HG02852 (cell line): Measurements from ENCODE around the gene AIFM1.
A peak's percentile ranks its signal among the peaks of the same experiment; 100 is the strongest.

Experiments
- ATAC-seq: cut with Tn5 transposase; IDR thresholded peaks from one replicate; pipeline ENCODE4 v1.9.1; 2021; ENCODE audit warnings: mild to moderate bottlenecking, moderate library complexity; ENCODE audit not compliant: unreplicated experiment

Gene AIFM1

DNA sequence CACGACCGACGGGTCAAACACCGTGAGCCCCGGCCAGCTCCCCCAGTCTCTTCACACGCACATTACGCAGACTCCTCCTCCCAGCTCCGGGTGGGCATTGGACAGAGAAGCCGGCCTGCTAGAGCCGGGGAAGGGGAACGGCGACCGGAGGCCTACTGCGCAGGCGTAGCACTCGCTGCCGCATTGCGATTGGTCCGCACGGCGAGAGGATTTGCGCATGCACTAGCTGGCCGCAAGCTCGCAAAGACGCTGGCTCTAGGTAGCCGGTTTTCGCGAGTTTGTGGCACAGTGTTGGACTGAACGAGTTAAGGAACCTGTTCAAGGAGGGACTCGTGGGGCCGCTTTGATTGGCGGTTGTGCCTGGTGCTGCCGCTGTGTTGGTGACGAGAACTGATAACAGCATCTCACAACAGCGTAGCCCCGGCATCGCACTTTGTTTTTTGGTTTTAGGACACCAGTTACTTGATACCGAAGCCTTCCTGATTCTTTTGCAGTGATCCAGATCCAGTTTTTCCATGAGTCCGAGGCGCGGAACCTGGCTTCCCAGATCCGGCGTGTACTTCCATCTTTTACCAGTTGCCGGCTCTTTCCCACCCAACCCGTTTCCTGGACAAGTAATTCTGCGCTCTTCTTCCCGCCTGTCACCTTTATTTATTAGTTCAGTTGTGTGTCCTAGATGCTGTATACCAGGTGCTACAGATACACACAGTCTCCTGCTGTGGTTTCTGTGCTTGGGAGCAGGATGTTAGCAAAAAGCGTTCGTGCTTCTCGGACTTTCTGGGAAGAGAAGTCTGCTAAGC, at the start of gene AIFM1:
Gene AIFM1 (minus strand): TSS at position 139 of the 800 bp plus-strand sequence. CDS start 185 bp downstream, outside the sequence.
- ATAC-seq, result peak; percentile 86

DNA sequence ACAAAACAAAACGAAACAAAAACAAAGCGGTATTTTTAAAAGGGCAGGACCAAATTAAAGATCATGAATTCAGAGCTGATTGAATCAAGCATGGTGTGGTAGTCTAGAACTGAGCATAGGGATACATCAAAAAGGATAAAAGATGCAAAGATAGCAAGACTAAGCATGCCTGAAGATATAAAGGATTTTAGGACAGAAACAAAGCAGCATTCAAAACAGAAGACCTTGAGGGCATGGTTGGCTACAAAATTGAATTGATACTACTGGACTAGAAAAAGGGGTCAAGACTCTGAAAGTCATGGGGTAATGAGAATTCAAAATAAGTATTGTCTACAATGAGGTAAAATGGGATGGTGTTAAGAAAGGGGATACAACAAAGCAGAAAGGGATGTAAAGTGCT, 47.7 kb upstream of the AIFM1 start:
- ATAC-seq, result no peak

DNA sequence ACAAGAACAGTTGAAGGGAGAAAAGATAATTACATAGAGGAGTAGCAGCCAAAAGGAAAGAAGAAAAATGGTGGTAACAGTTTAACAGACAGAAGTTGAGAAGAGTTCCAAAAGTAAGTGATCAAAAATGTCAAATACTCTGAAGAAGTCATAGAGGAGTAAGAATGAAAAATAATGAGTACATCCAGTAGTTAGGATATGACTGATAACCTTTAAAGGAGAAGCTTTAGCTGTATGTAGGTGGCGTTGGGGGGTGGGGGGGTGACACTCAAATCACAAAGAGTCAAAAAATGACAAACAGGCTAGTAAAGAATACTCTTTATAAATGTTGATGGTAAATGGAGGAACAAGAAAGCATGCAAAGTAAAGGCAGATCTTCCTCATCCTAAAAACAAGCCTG, 46.7 kb upstream of the AIFM1 start:
- ATAC-seq, result no peak

DNA sequence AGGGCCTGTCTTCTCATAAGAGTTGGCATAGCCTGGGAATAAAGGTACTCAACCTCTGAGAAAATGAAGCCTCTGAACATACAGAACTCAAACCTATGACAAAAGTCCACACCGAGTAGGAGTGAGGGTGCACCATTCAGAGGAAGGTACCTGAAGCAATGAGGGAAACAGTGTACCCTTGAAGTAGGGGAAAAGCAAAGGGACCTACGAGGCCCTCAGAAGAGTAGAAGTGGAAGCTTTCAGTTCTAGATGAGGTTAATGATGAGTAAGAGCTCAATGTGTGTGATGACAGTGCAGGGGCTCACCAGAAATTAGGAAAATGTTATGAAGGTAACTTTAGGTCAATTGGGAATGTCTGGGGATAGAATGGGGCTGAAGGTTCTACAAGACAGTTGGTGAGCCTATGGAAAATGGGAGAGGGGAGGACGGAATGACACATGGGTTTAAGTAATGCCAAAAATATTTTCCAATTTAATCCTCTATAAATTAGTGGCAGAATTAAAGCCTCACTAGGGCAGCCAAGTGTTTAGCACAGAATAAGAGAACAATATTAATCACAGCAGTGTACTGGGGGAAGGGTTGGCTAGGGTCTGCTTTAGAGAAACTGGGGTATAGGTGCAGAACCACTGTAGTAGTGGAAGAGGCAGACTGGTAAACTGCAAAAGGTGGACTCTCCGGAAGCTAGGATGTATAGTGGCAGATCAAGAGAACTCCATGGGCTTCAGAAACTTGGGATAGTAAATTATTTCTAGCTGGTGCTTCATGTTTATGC, 46.0 kb upstream of the AIFM1 start:
- no peak for ATAC-seq

DNA sequence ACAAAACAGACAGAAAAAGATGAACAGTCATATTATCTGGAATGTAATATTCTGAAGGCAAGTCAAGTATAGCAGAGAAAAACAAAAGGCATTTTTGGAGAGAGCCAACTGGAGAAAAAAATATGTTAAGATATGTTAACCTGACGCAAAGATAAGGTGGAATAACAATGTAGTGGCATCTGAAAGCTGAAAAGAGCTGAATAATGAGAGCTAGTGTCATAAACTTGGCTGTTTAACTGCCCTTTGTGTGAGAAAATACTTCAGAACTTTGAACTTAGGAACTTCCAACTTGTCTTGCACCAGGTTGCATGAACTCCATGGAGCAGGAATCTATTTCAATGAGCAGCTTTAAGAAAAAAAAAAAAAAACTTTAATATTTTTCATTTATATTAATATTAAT, 39.0 kb upstream of the AIFM1 start:
- ATAC-seq, result no peak

DNA sequence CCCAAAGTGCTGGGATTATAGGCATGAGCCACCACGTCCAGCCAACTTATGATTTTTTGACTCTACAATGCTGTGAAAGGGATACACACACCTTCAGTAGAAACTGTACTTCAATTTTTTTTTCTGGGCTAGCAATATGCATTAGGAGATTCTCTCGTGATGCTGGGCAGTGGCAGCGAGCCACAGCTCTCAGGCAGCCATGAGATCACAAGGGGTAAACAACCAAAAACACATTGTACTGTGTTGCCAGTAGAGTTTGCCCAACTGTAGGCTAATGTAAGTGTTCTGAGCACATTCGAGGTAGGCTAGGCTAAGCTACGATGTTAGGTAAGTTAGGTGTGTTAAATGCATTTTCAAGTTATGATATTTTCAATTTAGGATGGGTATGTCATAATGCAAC, 31.8 kb upstream of the AIFM1 start:
- no peak for ATAC-seq

DNA sequence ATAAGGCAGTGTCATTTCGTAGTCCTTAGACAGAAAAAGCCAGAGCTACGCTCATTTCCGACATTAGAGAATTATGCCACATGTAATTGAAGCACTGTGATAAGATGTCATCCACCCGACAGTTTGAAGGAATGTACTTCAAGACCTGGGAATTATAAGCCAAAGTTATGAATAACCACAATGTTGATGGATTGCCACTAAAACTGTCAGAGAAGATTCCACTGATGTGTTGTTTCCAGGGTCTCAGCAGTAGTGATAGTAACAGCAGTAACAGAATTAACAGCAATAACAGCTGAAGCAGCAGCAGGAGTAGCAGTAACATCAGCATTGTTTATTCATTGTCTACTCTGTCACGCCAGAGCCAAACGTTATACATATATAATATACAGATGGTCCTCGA, 30.8 kb upstream of the AIFM1 start:
- no peak for ATAC-seq

DNA sequence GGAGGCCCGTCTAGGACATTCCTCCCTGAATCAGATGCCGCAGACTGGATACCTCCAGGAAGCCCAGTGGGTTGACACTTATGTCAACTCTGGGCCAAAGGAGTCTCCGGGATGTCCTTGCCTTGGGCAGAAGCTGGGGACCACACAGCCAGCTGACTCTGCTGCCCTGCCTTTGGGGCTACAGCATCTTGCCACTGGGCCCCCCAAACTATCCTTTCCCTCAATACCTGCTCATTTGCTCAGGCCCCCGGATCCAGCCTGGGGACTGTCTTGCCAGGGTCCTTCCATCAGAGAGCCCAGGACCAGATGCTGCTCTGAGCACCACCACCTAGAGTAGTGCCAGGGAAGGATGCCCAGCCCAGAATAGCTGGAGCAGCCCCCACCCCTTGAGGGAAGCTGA, 25.2 kb upstream of the AIFM1 start:
- ATAC-seq, result no peak

DNA sequence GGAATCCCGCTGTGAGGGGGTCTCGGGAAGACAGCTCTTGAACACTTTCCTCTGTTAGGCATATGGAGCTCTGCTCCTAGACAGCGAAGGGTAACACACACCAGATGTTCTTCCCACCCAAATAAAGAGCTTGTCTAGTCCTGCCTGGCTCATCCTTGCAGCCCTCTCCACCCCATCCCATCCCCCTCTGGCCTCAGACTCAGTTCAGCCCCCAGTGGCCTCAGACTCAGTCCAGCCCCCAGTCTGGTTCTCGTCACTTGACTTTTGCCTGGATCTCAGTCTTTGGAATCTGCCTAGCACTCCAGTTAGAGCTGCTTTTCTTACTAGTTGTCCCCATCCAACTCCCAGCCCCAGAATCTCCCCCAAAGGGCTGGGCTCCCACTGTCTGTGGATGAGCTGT, 21.0 kb upstream of the AIFM1 start:
- no peak for ATAC-seq

DNA sequence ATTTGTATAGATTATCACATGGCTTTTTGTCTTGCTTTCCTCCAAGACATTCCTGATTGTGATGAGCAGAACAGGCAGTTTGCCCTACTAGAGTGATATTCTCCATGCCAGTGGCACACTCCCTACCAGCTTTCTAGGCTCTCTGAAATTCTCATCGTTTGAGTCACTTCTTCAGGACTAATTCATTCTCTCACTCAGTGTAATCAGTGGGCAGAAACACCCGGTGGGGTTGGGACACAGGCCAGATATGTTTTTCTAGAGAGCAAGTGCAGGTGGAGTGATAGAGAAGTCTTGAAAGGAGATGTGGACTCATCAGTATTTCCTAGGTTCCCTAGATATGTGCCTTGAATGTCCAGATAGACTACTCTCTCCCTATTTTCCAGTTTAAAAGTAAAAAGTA, 19.2 kb upstream of the AIFM1 start:
- ATAC-seq, result no peak

DNA sequence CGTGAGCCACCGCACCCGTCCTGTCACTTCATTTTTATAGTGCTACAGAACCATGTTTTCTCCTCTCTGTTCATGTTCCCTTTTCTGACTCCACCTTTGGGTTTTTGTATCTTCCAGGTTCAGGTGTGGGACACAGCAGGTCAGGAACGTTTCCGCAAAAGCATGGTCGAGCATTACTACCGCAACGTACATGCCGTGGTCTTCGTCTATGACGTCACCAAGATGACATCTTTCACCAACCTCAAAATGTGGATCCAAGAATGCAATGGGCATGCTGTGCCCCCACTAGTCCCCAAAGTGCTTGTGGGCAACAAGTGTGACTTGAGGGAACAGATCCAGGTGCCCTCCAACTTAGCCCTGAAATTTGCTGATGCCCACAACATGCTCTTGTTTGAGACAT, 18.5 kb upstream of the AIFM1 start:
- ATAC-seq, result no peak

DNA sequence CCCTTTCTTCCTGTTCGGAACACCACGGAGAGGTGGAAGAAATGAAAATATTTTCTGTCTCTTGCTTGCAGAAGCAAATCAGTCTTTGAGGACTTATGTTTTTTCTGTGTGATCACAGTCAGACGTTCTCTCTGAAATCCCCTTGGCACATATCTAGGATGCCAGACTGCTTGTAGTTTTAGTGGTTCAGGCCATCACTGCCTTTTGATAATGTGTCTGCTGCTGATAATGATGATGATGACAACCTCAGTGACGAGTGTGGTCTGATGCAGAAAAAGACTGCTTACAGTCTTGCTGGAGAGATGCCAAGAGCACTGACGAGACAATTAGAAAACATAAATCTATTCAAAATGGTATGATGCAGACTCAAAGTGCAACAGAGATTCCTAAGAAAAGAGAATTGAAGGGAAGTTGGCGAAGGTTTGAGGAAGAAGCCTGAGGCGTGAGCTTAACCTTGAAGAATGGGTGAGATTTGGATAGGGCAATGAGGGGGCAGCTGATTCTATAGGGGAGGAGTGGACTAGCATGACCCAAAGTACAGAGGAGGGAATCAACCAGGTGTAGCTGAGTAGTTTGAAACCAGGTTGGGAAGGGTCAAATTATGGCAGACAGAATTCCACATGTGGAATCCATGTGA, 14.1 kb upstream of the AIFM1 start:
- no peak for ATAC-seq

DNA sequence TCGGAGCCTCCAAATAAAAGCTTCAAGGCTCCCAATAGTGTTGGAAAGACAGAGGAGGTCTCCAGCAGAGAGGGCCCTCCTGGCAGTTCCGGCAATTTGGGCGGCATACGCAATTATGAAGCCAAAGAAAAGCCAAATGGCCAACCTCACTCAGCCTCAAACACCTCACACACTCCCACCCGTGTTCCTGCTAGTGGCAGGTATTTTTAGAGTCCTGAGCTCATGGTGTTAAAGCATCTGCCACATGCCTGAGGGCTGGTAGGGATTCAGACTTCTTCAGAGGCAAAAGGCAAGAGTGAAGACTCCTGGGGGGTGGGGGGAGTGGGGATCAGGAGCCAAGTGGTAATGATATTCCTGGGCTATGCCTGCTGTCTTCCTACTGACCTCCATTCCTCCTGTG, 13.5 kb upstream of the AIFM1 start:
- no peak for ATAC-seq

DNA sequence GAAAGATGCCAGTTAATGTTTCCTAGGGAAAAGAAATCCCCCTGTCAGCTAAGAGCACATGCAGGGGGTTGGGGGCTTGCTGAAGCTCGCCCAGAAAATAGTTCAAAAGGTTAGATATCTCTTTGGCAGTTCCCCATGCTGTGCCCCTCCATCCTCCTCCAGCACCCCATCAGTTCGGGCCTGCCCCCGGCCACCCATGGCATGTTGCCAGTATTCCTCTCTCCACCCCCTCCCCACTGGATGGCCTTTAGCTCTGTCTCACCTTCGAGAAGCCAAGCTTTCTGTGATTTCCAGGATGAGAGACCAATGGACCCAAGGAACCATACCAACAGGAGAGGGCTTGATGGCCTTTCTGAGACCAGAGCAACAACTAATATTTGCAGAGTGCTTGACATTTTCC, 11.3 kb upstream of the AIFM1 start:
- no peak for ATAC-seq

DNA sequence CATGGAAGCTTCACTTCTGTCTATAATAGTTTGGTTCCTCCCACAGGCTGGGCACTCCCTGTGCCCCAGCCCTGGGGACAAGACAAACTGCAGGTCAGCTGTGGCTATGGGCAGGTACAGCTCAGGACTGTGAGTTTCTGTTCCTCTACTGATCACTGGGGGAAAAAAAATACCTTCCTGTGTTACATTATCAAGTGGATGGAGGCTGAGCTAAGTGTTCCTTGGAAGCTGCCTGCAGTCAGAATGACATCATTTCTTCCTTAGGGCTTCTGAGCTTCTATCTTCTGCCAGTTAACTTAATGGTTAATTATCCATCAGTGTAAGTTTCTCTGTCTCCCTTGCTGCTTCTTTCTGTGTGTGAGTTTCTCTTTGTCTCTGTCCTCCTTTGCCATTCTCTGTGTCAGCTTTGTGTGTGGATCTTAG, 10.7 kb upstream of the AIFM1 start:
- ATAC-seq, result peak; percentile 72

DNA sequence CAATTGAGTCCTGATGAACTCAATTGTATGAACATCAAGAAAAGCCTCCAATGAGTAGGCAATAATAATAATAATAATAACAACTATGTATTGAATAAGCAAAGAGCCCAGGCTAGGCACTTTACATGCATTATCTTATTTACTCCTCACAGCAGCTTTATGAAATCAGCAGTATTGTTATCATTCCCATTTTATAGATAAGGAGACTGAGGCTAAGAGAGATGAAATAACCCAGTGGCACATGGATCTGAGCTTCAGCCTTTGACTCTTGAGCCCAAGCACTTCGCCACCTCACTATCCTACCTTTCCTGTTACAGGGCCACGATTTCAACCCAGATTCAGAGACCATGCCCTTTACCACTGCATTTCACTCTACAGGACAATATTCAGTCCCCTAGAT, 9.3 kb upstream of the AIFM1 start:
- ATAC-seq, result no peak

DNA sequence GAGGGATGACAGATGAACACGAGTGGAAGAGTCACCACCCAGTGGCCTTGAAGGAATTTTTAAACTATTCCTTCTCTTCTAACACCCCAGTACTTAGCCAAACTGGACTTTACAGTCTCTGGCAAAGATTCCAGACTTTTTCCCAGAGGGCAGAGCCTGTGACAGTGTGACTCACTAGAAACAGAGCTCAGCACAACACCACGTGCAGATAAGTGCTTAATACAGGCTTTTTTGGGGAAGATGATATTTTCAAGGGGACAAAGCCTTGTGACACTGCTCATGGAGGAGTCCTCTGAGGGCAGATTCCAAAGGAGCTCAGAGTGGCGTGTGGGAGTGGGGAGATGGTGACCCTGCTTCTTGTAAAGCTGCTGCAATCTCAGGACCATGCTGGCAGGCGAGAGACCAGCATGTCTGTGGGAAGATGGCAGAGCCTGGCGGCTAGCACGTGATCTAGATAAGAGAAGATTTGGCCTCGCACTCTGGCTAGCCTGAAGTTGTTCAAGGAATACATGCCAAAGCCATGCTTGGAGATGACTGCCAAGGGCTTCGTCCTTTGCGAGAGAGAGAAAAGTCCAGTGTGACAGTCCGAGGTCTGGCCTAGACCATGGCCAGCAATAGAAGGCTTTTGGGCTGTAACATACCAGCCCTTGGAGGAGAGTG, 8.5 kb upstream of the AIFM1 start:
- no peak for ATAC-seq

DNA sequence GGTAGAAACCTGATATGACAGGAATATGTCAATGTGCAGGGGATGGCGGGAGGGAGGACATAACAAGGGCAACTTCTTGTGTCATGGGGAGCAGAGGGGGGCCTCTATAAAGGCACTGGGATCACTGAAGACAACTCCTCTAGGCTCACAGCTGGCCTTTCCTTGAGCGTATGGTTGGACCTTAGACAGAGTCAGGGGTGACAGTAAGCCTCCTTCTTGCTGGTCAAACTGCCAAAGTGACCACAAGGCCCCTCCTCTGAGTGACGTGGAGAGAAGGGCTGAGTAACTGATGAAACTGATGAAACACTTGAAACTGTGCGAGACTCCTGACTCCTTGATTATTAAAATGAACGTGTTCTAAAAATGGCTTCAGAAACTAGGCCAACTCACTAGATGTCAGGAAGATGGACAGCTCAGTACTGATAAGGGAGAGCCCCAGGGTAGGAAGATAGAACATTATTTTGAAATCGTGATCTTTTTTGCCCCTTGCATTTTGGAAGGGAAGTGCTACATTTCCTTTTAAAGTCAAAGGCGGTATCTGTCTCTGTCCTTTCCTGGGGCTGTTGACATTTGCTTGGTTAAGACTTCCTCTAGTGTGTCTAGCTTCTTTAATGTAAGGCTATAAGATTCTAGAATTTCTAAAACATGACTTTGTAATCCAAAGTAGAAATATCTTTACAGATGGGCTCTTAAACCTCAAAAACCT, 7.7 kb upstream of the AIFM1 start:
- ATAC-seq, result peak; percentile 32

DNA sequence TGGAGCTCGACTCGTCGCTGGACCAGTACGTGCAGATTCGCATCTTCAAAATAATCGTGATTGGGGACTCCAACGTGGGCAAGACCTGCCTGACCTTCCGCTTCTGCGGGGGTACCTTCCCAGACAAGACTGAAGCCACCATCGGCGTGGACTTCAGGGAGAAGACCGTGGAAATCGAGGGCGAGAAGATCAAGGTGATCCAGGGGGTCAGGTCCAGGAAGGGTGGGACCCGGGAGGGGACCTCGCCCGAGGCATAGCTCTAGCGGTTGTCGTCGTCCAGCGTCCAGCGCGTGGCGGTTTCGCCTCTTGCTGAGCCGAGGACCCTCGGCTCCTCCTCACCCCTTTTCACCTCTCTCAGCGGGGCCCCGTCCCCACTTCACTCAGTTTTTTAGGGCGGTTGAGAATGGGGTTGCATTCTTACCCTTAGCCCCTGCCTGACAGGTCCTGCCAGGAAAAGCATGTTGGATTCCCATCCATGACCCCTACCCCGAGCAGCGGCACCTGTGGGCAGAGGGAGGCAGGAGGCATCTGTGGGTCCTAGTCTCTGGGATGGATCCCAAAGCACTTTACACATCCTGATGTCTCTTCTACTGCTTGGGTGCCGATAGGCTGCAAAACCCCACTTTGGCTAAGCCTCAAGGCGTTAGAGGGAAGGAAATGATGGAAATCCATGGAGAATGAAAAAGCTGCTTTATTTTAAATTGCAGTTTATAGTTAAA, 6.6 kb upstream of the AIFM1 start:
- ATAC-seq, result no peak
